GM21423 (cell line): Measurements from ENCODE around the gene APBB2.
"Not testable (repeated sequence)": the region's sequence is repeated elsewhere in the genome, so short reads cannot be mapped to it uniquely, and the experiment has no call there.

Experiments used
- ATAC-seq: cut with Tn5 transposase; IDR thresholded peaks from one replicate; pipeline ENCODE4 v1.9.1; 2021; ENCODE audit warnings: mild to moderate bottlenecking, moderate library complexity; ENCODE audit not compliant: unreplicated experiment

Gene APBB2

GRCh38 chr4:41029098-41029497 is 185.2 kb downstream of the APBB2 start:
- ATAC-seq = no peak

GRCh38 chr4:41028392-41029076 is 185.8 kb downstream of the APBB2 start:
- ATAC-seq = no peak

GRCh38 chr4:41026971-41027370 is 187.4 kb downstream of the APBB2 start:
- no peak for ATAC-seq

- no peak for ATAC-seq
Measured at GRCh38 chr4:41025824-41026223, 188.5 kb downstream of the APBB2 start.

- no peak for ATAC-seq
Measured at GRCh38 chr4:41024556-41025491, 189.5 kb downstream of the APBB2 start.

- ATAC-seq = no peak
Measured at GRCh38 chr4:41022116-41022515, 192.2 kb downstream of the APBB2 start.

- ATAC-seq = no peak
Measured at GRCh38 chr4:41015016-41015675, 199.2 kb downstream of the APBB2 start.

- no peak for ATAC-seq
Measured at GRCh38 chr4:41014158-41014557, 200.2 kb downstream of the APBB2 start.

- no peak for ATAC-seq
Measured at GRCh38 chr4:41013746-41014145, 200.6 kb downstream of the APBB2 start.

GRCh38 chr4:41012911-41013310 is 201.4 kb downstream of the APBB2 start:
- no peak for ATAC-seq

- no peak for ATAC-seq
Measured at GRCh38 chr4:41012293-41012692, 202.0 kb downstream of the APBB2 start.

GRCh38 chr4:41009411-41009810 is 204.9 kb downstream of the APBB2 start:
- no peak for ATAC-seq

- ATAC-seq = no peak
Measured at GRCh38 chr4:41006141-41006540, 208.2 kb downstream of the APBB2 start.

- no peak for ATAC-seq
Measured at GRCh38 chr4:41002309-41002708, 212.0 kb downstream of the APBB2 start.

GRCh38 chr4:41000356-41000755 is 214.0 kb downstream of the APBB2 start:
- no peak for ATAC-seq

- no peak for ATAC-seq
Measured at GRCh38 chr4:40998675-40999358, 215.5 kb downstream of the APBB2 start.

GRCh38 chr4:40995850-40996249 is 218.5 kb downstream of the APBB2 start:
- no peak for ATAC-seq

- not testable (repeated sequence) for ATAC-seq
Measured at GRCh38 chr4:40994321-40994720, 220.0 kb downstream of the APBB2 start.

- ATAC-seq = not testable (repeated sequence)
Measured at GRCh38 chr4:40993296-40993693, 221.0 kb downstream of the APBB2 start.

GRCh38 chr4:40992472-40993295 is 221.7 kb downstream of the APBB2 start:
- peak; percentile 75 for ATAC-seq
